ENCODE data around the gene STXBP1.
"Not testable (repeated sequence)": the region's sequence is repeated elsewhere in the genome, so short reads cannot be mapped to it uniquely, and the experiment has no call there.

The STXBP1 gene

GRCh38 chr9:127611899-127612790 is at the start of gene STXBP1:
Gene STXBP1 (plus strand): TSS chr9:127612277. CDS start chr9:127612404, 127 bp downstream.
- peak; percentile 82 for DNase-seq

DNA sequence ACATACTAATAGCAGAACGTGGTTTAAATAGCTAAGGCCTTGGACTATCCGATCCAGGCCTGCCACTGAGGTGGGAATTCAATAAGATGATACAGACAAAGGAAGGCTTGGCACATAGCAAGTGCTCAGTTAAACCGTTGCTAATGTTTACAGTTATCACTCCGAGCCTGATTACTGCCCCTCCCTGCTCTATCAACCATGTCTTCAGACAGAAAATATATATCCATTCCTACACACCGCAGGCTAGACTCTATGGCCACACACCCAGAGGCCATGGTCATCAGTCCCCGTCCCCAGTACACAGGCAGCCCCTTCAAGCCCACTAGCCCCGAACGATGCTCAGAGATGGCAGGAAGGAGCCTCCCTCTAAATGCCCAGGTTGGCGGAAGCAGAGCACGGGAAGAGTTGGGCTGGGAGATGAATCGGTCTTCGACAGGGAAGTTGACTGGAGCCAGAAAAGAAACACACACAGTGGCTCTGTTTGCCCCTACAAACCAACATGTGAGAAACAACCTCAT is 49.7 kb upstream of the STXBP1 start:
- no peak for DNase-seq

GRCh38 chr9:127562841-127563401 is 49.2 kb upstream of the STXBP1 start:
- no peak for DNase-seq

- DNase-seq = no peak
These were observed 48.5 kb upstream of the STXBP1 start for GRCh38 chr9:127563579-127563978.

DNA sequence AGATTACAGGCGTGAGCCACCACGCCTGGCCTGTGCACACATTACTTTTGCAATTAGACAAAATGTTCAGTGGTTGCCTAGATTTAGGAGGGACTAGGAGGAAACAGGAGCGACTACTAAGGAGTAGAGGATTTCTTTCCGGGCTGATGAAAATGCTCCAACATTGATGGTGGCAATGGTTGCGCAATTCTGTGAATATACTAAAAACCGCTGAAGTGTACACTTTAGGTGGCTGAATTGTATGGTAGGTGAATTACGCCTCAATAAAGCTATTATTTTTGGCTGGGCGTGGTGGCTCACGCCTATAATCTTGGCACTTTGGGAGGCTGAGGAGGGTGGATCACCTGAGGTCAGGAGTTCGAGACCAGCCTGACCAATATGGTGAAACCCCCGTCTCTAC is 46.8 kb upstream of the STXBP1 start:
- DNase-seq = no peak

GRCh38 chr9:127566351-127567001 is 45.6 kb upstream of the STXBP1 start:
- DNase-seq = no peak

- DNase-seq = no peak
These were observed 44.9 kb upstream of the STXBP1 start for GRCh38 chr9:127567035-127567729.

DNA sequence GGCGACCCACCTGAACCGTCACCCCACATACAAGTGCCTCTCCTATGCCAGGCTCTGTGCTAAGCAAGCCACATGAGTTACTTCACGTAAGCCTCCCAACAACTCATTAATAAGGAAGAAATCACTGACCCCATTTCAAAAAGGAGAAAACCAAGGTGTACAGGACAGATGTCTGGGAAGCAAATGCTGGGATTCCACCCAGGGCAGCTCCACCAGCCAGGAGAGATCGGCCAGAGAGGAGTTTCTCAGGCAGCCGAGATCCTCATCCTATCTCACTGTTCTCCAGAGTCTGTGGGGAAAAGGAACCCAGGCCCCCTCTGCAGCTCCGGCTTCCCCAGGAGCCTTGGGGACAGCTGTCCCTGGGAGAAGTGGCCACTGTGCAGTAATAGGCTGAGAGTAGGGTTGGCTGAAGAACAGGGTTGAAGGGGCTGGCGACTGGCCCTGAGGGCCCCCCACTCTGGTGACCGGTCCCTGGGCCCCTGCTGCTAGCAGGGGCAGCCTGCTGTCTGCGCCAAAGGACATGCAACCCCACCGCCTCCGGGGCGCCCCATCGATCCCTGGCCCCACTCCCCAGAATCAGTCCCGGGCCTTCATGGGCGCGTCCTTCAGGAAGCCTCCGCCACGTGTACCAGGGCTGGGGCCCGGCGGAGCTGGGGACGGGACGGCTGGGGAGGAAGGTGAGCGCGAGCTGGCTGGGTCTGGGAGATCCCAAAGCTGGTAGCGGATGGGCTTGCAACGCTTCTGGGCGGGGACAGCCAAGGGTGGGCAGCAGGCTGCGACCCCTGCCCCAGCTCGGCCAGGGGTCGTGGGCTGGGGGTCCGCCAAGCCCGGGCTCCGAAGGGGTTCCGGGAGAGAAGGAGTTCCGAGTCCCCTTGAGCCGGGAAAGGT is 44.1 kb upstream of the STXBP1 start:
- DNase-seq = peak; percentile 23

- DNase-seq = no peak
These were observed 43.5 kb upstream of the STXBP1 start for GRCh38 chr9:127568618-127568970.

- peak; percentile 80 for DNase-seq
These were observed 42.8 kb upstream of the STXBP1 start for GRCh38 chr9:127568971-127569885.

DNA sequence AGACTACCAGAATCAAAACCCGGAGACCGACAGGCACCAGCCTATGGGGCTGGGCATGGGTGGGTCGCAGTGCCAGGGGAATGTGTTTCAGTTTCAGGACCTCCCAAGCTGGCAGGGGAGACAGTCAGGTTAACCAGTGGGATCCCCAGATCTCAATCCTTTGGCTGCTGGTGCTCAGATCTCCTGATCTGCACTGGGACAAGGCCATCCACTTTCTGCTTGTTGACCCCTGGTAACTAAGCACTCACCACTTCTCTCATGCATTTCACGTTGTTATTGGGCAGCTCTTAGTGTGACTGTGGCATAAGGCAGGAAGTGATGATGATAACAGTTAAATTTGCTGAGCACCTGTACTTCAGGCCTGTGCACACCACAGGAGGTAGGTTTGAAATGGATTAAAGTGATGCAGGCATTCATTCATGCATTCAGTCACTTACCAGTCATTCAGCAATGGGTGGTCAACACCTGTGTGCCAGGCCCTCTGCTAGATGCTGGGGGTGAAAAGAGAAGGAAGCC is 42.1 kb upstream of the STXBP1 start:
- peak; percentile 24 for DNase-seq

GRCh38 chr9:127570533-127571111 is 41.5 kb upstream of the STXBP1 start:
- DNase-seq = no peak

DNA sequence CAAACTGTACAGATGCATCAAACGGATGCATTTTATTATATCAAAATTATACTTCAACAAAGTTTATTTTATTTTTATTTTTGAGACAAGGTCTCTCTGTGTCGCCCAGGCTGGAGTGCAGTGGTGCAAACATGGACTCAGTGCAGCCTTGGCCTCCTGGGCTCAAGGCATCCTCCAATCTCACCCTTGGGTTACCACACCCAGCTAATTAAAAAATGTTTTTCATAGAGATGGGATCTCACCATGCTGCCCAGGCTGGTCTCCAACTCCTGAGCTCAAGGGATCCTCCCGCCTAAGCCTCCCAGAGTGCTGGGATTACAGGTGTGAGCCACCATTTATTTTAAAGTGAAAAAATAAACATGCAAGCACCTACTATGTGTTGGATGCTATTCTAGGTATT is 40.1 kb upstream of the STXBP1 start:
- no peak for DNase-seq

DNA sequence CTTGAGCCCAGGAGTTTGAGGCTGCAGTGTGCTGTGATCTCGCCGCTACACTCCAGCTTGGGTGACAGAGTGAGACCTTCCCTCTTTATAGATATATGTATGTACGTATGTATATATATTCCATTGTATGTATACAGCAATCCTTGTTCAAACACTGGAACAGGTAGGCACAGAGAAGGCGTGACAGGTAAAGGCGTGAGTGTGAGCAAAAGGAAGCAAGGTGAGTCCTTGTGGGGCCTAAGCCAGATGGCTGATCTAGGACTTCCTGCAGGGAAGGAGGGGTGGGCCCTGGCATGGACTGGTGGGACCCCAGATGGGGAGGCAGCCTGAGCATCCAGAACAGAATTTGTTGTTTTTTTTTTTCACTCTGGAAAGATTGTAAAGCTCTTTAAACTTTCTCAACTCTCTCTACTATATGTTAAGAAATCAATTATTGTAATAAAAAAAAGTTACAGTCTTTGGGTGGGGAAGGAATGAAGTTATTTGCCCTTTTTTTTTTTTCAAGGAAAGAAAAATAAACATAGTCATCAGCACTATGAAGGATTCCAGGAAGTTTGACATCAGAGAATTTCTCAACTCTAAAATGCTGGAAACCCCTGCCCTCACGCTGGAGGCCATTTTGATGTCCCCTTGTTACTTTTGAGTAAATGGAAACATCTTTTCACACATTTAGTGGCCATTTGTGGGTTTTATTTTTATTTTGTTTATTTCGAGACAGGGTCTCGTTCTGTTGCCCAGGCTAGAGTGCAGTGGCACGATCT is 38.9 kb upstream of the STXBP1 start:
- no peak for DNase-seq

- DNase-seq = peak; percentile 54
These were observed 37.7 kb upstream of the STXBP1 start for GRCh38 chr9:127574072-127574993.

- DNase-seq = no peak
These were observed 36.0 kb upstream of the STXBP1 start for GRCh38 chr9:127575875-127576778.

DNA sequence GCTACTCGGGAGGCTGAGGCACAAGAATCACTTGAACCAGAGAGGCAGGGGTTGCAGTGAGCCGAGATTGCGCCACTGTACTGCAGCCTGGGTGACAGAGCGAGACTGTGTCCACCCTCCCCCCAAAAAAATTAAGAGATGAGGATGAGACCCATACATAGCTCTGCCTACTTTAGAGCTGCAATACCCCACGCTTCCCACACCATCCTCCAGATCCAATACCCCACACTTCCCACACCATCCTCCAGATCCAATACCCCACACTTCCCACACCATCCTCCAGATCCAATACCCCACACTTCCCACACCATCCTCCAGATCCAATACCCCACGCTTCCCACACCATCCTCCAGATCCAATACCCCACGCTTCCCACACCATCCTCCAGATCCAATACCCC is 34.9 kb upstream of the STXBP1 start:
- not testable (repeated sequence) for DNase-seq
